MCF 10A (cell line): ENCODE measurements around the gene DQX1. TPM values are rescaled to one million over a fixed set of nuclear protein-coding genes. Genes with fewer than 3 reads are reported as not detected.

Experiments
- BruUV-seq: library from RNA; stranded (reverse); fragments of 400-500 nt; replicated peaks from 2 replicates; lab custom pipeline; 2021; lab: Mats Ljungman, UMichigan
- CTCF ChIA-PET: fragments of 300-600 bp; sonication (Branson Sonifier 250); formaldehyde crosslinking; extraction: SDS; loops from one replicate; lab custom pipeline; 2021; ENCODE audit warnings: antibody characterized with exemption, inconsistent platforms; lab: Yijun Ruan, JAX
- POLR2A ChIA-PET: fragments of 300-600, 350-650 bp; sonication (Branson Sonifier 250); formaldehyde crosslinking; extraction: SDS; loops from one replicate; lab custom pipeline; 2020; ENCODE audit warnings: antibody characterized with exemption, inconsistent platforms; lab: Yijun Ruan, JAX
- DNase-seq: peaks from one replicate; pipeline ENCODE4 v3.0.0-alpha.2; 2018; ENCODE audit not compliant: unreplicated experiment
- H3K27ac Mint-ChIP-seq: one replicate; pipeline ENCODE4 v1.8.0; 2022; ENCODE audit warnings: mild to moderate bottlenecking, low read depth, mixed read lengths; ENCODE audit not compliant: unreplicated experiment
- H3K27me3 Mint-ChIP-seq: one replicate; pipeline ENCODE4 v1.8.0; 2022; ENCODE audit warnings: mixed read lengths; ENCODE audit not compliant: insufficient read depth, unreplicated experiment
- H3K36me3 Mint-ChIP-seq: one replicate; pipeline ENCODE4 v1.8.0; 2022; ENCODE audit warnings: mild to moderate bottlenecking, moderate library complexity, mixed read lengths; ENCODE audit not compliant: insufficient read depth, unreplicated experiment
- H3K4me1 Mint-ChIP-seq: one replicate; pipeline ENCODE4 v1.8.0; 2022; ENCODE audit warnings: mixed read lengths; ENCODE audit not compliant: insufficient read depth, unreplicated experiment
- H3K4me3 Mint-ChIP-seq: one replicate; pipeline ENCODE4 v1.8.0; 2022; ENCODE audit warnings: mild to moderate bottlenecking, moderate library complexity, mixed read lengths; ENCODE audit not compliant: unreplicated experiment
- H3K9me3 Mint-ChIP-seq: one replicate; pipeline ENCODE4 v1.8.0; 2022; ENCODE audit warnings: mixed read lengths; ENCODE audit not compliant: unreplicated experiment
- CTCF ChIP-seq: fragments of 200-600 bp; IDR thresholded peaks from one replicate; pipeline ENCODE4 v1.8.0; 2022; ENCODE audit warnings: antibody characterized with exemption, mild to moderate bottlenecking; ENCODE audit not compliant: unreplicated experiment
- intact Hi-C: fragments of 100-400 bp; cut with micrococcal nuclease; formaldehyde crosslinking; loops from 2 replicates; pipeline ENCODE4 v1.14.1; 2022
- total RNA-seq: library from RNA; stranded (reverse); gene quantifications from 2 replicates; pipeline ENCODE4 v1.2.3, GENCODE V29; 2022

DQX1 gene
- total RNA-seq, 1 experiment from 2014 or later, result 4.3 TPM

- H3K27ac Mint-ChIP-seq, result peak overlapping the region; percentile 16
- no peak overlapping the region for H3K4me3 Mint-ChIP-seq
- intact Hi-C loops, result no loop called here
- no TSS peak for BruUV-seq
- TF ChIP-seq CTCF, result no peak
- peaks cover 11% of the 10 kb centered on the region for H3K4me1 Mint-ChIP-seq
- CTCF ChIA-PET, result interaction anchor here (0.7 to 2.2 kb wide), 5 partner anchors 14 to 929 kb away, joined by 3 to 14 read pairs (median 3); partner anchors contain the start of gene TTC31
- POLR2A ChIA-PET, result no interaction called here
- no peaks in the 10 kb centered on the region for H3K36me3 Mint-ChIP-seq
- no peaks in the 10 kb centered on the region for H3K27me3 Mint-ChIP-seq
- H3K9me3 Mint-ChIP-seq, result no peaks in the 10 kb centered on the region
- no peak for DNase-seq
Measured at GRCh38 chr2:74551942-74552913, 26.2 kb upstream of the DQX1 start.

- intact Hi-C loops, result no loop called here
- Mint-ChIP-seq H3K4me1 (peaks cover 11% of the 10 kb centered on the region), H3K4me3 (peak overlapping the region; percentile 11), H3K9me3 (no peaks in the 10 kb centered on the region), H3K36me3 (no peaks in the 10 kb centered on the region), H3K27ac (no peak overlapping the region), H3K27me3 (no peaks in the 10 kb centered on the region)
- ChIA-PET CTCF (interaction anchor here (0.7 to 2.2 kb wide), 5 partner anchors 20 to 930 kb away, joined by 3 to 14 read pairs (median 5); partner anchors contain the start of gene TTC31), POLR2A (no interaction called here)
- no peak for TF ChIP-seq CTCF
- DNase-seq, result no peak
- no TSS peak for BruUV-seq
Measured at GRCh38 chr2:74551530-74551929, 25.5 kb upstream of the DQX1 start.

GRCh38 chr2:74550231-74550630, 24.2 kb upstream of the DQX1 start:
- ChIA-PET POLR2A (interaction anchor here (0.5 to 1.6 kb wide), 5 partner anchors 17 to 351 kb away, joined by 3 to 6 read pairs (median 4); partner anchors contain the start of genes AUP1, HTRA2 and PCGF1), CTCF (interaction anchor here (0.6 to 2.2 kb wide), 6 partner anchors 17 to 411 kb away, joined by 3 to 14 read pairs (median 4); no protein-coding TSS in a partner anchor)
- Mint-ChIP-seq H3K4me3 (peak overlapping the region; percentile 77), H3K27ac (no peak overlapping the region), H3K9me3 (no peaks in the 10 kb centered on the region), H3K36me3 (no peaks in the 10 kb centered on the region), H3K4me1 (peaks cover 11% of the 10 kb centered on the region), H3K27me3 (no peaks in the 10 kb centered on the region)
- intact Hi-C loops, result no loop called here
- TF ChIP-seq CTCF, result no peak
- no TSS peak for BruUV-seq
- no peak for DNase-seq
